D341Med (cell line): ENCODE results near the gene TBX1.

ENCODE experiments used
- DNase-seq: peaks from one replicate; pipeline ENCODE4 v3.0.0; 2012; ENCODE audit warnings: low spot score

TBX1 gene

GRCh38 chr22:19760058-19760950 lies at the start of gene TBX1:
Gene TBX1, plus strand, starts transcription at chr22:19760778. Its CDS starts 66 bp downstream, at chr22:19760844.
- peak; percentile 71 for DNase-seq

GRCh38 chr22:19713245-19713644 lies 47.3 kb upstream of the TBX1 start:
- no peak for DNase-seq

GRCh38 chr22:19713650-19714311 lies 46.8 kb upstream of the TBX1 start:
- no peak for DNase-seq

- peak; percentile 69 for DNase-seq
Measured at GRCh38 chr22:19714312-19715187, 46.0 kb upstream of the TBX1 start, which contains the start of gene SEPTIN5. Gene SEPTIN5, plus strand, starts transcription at chr22:19714503. Its CDS starts 86 bp downstream, at chr22:19714589.

GRCh38 chr22:19715188-19715930 lies 45.2 kb upstream of the TBX1 start:
- DNase-seq, result no peak

GRCh38 chr22:19716041-19716828 lies 44.3 kb upstream of the TBX1 start:
- DNase-seq, result no peak

GRCh38 chr22:19716829-19717105 lies 43.8 kb upstream of the TBX1 start:
- no peak for DNase-seq

GRCh38 chr22:19717181-19717580 lies 43.4 kb upstream of the TBX1 start:
- no peak for DNase-seq

GRCh38 chr22:19717691-19718455 lies 42.7 kb upstream of the TBX1 start:
- peak; percentile 97 for DNase-seq

GRCh38 chr22:19718456-19719049 lies 42.0 kb upstream of the TBX1 start:
- peak; percentile 63 for DNase-seq

GRCh38 chr22:19719050-19719482 lies 41.5 kb upstream of the TBX1 start:
- no peak for DNase-seq

GRCh38 chr22:19719488-19720021 lies 41.0 kb upstream of the TBX1 start:
- no peak for DNase-seq

GRCh38 chr22:19720150-19720827 lies 40.3 kb upstream of the TBX1 start:
- no peak for DNase-seq

GRCh38 chr22:19720999-19721329 lies 39.6 kb upstream of the TBX1 start:
- no peak for DNase-seq

- DNase-seq, result no peak
Measured at GRCh38 chr22:19721330-19722177, 39.0 kb upstream of the TBX1 start.

GRCh38 chr22:19722178-19722981 lies 38.2 kb upstream of the TBX1 start:
- no peak for DNase-seq

- DNase-seq, result no peak
Measured at GRCh38 chr22:19722982-19723231, 37.7 kb upstream of the TBX1 start.
